Daoy (cell line): ENCODE results near the gene CCT2. TPM values are rescaled to one million over a fixed set of nuclear protein-coding genes. Genes with fewer than 3 reads are reported as not detected.
"Not testable (repeated sequence)": the region's sequence is repeated elsewhere in the genome, so short reads cannot be mapped to it uniquely, and the experiment has no call there.

Source experiments
- DNase-seq: peaks from one replicate; pipeline ENCODE4 v3.0.0-alpha.2; 2015; ENCODE audit warnings: low read depth
- total RNA-seq: library from RNA; depleted of rRNA; stranded (reverse); fragments of >200 nt; shearing (Covaris generic); gene quantifications from 2 replicates; pipeline ENCODE4 v1.2.3, GENCODE V29; 2014

Gene CCT2
- total RNA-seq, 1 experiment from 2014 or later = 735 TPM

GRCh38 chr12:69588527-69588926 is 3.3 kb downstream of the CCT2 start:
- DNase-seq = no peak

- DNase-seq = no peak
Observed at GRCh38 chr12:69589082-69589481, 3.8 kb downstream of the CCT2 start.

- DNase-seq = no peak
Observed at GRCh38 chr12:69595689-69596088, 10.4 kb downstream of the CCT2 start.

- DNase-seq = no peak
Observed at GRCh38 chr12:69598174-69598753, 13.0 kb downstream of the CCT2 start.

- DNase-seq = no peak
Observed at GRCh38 chr12:69600804-69601203, 15.5 kb downstream of the CCT2 start.

- no peak for DNase-seq
Observed at GRCh38 chr12:69601962-69602685, 16.9 kb downstream of the CCT2 start.

GRCh38 chr12:69602954-69603353 is 17.7 kb downstream of the CCT2 start:
- DNase-seq = no peak

GRCh38 chr12:69603556-69603955 is 18.3 kb downstream of the CCT2 start:
- DNase-seq = not testable (repeated sequence)

- not testable (repeated sequence) for DNase-seq
Observed at GRCh38 chr12:69604275-69604674, 19.0 kb downstream of the CCT2 start.

- DNase-seq = no peak
Observed at GRCh38 chr12:69608114-69608513, 22.9 kb downstream of the CCT2 start.

- DNase-seq = peak; percentile 14
Observed at GRCh38 chr12:69610126-69610525, 24.9 kb downstream of the CCT2 start.

- no peak for DNase-seq
Observed at GRCh38 chr12:69610729-69611128, 25.5 kb downstream of the CCT2 start, which contains the start of gene LRRC10. Gene LRRC10, minus strand, starts transcription at chr12:69610907. Its CDS starts 69 bp downstream, at chr12:69610838.

GRCh38 chr12:69613351-69613750 is 28.1 kb downstream of the CCT2 start:
- no peak for DNase-seq

GRCh38 chr12:69616025-69616424 is 30.8 kb downstream of the CCT2 start:
- DNase-seq = no peak

- DNase-seq = no peak
Observed at GRCh38 chr12:69619050-69619449, 33.8 kb downstream of the CCT2 start.

GRCh38 chr12:69620077-69620476 is 34.8 kb downstream of the CCT2 start:
- no peak for DNase-seq

GRCh38 chr12:69620921-69621320 is 35.7 kb downstream of the CCT2 start:
- DNase-seq = no peak

- DNase-seq = no peak
Observed at GRCh38 chr12:69621551-69621950, 36.3 kb downstream of the CCT2 start.

- DNase-seq = peak; percentile 22
Observed at GRCh38 chr12:69623970-69624369, 38.7 kb downstream of the CCT2 start.

- DNase-seq = no peak
Observed at GRCh38 chr12:69627501-69627900, 42.2 kb downstream of the CCT2 start.

- DNase-seq = no peak
Observed at GRCh38 chr12:69630191-69630590, 44.9 kb downstream of the CCT2 start.

GRCh38 chr12:69633061-69633460 is 47.8 kb downstream of the CCT2 start:
- DNase-seq = no peak

GRCh38 chr12:69639400-69640016 is 54.2 kb downstream of the CCT2 start:
- peak; percentile 79 for DNase-seq
